Daoy (cell line): ENCODE measurements around the gene PACRG. TPM values are rescaled to one million over a fixed set of nuclear protein-coding genes. Genes with fewer than 3 reads are reported as not detected.

Experiments used
- DNase-seq: peaks from one replicate; pipeline ENCODE4 v3.0.0-alpha.2; 2015; ENCODE audit warnings: low read depth
- total RNA-seq: library from RNA; depleted of rRNA; stranded (reverse); fragments of >200 nt; shearing (Covaris generic); gene quantifications from 2 replicates; pipeline ENCODE4 v1.2.3, GENCODE V29; 2014

The PACRG gene
- total RNA-seq, 1 experiment from 2014 or later, result not detected

DNA sequence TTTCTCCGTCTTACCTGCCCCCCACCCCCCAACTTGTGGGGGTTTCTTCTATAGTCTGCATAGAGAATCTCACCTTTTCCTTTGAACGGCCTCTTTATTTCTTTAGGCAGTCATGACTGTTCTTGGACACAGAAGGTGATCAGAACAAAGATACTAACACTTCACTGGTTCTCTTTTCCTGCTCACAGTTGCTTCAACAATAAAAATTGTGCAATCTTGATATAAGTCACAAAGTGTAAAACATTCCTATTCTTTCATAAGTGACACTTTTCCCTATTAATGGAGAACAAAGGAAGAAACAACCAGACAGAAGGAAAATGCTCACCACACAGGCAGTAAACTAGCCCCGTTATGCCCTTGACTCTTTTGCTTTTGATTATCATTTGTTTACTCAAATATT, 448.3 kb downstream of the PACRG start:
- no peak for DNase-seq

DNA sequence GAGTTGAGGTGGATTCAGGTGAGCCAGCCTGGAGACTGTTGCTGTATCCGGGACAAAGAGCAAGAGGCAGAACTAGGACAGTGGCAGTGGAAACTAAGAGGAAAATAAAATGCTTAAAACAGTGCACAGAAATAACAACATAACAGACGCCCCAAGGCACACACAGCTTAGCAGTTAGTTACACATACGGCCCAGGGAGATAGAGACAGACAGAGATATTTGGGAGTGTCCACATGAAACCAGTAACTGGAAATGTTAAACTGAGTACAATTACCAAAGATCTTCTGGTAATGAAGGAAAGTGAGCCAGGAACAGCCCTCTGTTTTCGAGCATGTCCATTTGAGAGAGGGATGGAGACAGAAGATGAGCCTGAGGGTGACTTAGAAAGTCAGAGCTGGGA, 449.2 kb downstream of the PACRG start:
- no peak for DNase-seq

DNA sequence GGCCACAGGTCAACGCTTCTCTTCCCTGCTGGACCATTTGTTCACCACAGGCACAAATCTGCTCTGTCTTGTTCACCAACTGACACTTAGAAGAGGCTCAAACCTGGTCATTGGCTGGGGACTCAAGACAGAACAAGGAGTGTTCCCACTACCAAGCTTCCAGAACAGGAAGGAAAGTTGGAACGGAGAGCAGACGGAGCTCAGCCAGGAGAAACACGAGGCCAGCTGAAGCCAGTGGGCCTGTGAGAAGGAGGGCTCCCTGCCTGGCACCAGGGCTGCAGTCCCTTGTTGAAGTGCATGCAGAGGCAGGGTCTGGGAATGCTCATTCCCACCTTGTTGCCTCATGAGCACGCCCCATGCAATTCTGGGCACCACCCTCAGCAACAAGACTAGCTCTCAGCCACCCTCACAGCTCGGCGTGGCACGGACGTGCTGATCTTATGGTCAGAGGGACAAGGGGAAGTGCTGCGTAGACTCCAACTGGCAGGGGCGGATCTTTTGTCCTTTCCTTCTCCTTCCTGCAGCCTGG, 450.2 kb downstream of the PACRG start:
- no peak for DNase-seq

DNA sequence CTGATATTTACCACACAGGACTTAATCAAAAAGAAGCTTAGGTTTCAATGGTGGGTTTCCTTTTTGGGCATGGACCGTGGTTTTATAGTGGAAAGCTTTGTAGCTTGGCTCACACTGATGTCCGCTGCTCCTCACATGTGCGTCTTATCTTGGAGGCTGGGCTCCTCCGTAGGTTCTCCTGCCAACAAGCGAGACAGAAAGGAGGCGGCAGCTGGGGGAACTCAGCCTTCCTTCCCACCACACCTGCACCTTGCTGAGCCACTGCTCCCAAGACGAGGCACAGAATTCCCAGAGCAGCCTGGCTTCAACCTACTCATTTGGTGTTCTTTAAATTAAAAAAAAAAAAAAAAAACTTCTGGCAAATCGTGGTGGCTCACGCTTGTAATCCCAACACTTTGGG, 451.3 kb downstream of the PACRG start:
- no peak for DNase-seq

DNA sequence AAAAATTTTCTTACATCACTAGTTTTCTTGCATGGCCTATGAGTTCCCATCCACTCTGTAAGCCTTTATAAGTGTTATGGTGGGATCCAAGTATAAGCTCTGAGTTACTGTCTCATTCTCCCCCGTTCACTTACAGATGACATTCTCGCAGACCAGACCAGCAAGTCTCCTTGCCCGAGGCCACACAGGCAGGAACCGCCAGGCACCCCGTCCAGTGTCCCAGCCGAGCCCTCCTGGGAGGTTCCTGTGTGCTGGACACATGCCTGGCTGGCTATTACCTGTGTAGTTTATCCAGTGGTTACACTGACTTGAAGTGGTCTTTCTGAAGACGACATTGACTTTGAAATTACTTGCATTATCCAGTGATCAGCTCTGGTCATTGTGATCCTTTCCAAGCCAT, 451.9 kb downstream of the PACRG start:
- DNase-seq, result no peak

DNA sequence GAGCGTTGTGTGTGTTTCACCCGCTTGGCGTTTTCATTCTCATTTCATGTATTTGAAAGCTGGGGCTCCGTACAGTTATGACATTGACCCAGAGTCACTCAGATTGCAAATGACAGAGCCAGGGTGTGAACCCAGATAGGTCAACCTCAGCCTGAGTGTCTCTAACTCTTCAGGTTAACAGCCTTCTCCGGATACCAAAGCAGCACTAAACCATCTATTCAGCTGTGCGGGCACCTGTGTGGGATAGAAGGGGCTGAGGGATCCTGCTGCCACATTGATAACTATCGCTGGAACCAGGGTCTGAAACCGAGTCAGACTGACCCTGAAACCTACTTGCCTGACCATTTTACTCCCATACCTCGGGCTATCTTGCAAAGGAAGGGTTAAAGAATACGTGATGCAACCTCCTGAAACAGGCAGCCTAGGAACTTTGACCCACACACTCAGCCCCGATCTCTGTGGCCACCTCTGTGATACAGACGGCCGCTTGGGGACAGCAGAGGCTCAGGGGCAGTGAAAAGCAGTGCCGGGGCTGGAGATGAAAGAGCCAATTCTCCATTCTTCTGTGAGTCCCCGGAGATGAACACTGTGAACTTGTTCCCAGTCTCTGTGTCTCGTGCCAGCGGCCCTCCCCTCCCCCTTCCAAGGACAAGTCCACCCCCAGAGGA, 453.2 kb downstream of the PACRG start:
- peak; percentile 87 for DNase-seq

DNA sequence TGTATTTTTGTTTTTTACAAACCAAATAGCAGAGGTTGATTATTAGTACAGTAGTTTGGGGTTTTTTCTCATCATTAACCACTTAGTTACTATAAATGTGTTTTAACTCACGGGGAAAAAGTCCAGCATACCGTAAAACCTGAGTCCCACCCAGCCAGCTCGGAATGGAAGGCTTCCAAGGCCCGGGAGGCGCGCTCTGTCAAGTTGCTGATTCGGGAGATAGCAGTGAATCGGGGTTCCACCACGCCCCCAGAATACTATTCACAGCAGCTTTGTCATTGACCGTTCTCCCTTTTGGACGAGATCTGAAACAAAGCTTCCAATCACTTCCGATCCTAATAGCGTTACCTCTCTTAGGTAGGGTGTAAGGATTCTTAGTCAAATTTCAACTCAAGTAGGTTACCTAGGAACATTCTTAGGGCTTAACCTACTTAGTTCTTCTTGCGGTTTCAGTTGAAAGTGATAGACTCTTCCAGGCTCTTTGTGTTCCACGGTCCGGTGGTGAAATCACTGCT, 453.9 kb downstream of the PACRG start:
- DNase-seq, result no peak

DNA sequence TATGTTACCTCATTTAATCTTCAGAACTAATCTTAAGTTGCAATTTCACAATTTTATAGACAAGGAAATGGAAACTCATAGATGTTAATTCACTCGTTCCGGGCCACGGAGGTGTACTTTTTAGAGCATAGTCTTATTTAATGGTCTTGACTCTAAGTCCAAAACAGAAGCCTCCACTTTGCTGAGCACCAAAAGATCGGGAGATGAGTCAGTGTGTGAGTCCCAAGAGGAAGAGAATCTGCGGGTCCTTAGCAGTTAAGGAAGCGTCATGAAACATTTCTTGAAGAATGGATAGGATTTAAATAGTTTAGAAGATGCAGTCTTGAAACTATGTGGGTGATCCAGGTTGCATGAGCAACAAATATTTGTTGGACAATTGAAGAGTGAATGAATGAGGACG, 454.9 kb downstream of the PACRG start:
- no peak for DNase-seq

DNA sequence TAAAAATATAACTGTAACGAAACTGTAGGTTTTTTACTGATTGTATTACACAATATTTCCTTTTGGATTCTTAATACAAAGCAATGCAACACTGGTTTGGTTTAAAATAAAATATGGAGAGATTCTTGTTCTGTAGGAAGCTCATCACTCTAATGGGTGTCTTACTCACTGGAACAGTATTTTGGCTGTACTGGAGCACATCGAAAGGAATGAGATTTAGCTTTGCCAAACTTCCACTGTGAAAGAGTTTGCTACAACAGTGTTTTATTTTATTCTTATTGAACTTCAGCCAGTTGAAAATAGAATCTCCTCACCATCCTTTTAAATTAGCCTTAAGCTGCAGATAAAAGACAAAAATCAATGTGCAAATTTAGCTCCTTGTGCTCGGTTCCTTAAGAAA, 456.0 kb downstream of the PACRG start:
- DNase-seq, result no peak

DNA sequence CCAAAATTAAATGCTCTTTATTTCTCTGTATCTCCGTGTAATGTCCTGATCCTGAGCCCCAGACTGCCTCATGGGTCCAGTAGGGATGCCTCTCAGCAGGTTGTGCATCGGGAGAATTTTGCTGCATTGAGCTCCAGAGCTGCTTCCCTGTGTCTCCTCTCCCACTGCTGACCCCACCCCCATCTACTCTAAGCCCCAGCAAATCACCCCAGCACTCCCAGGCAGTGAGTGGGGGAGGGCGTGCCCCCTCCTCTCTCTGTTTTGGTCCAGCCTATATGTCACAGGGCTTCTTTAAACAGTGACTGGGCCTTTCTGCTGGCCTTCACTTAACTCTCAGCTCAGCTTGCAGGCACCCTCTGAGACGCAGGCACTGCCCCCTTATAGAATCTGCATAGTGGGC, 458.0 kb downstream of the PACRG start:
- no peak for DNase-seq

DNA sequence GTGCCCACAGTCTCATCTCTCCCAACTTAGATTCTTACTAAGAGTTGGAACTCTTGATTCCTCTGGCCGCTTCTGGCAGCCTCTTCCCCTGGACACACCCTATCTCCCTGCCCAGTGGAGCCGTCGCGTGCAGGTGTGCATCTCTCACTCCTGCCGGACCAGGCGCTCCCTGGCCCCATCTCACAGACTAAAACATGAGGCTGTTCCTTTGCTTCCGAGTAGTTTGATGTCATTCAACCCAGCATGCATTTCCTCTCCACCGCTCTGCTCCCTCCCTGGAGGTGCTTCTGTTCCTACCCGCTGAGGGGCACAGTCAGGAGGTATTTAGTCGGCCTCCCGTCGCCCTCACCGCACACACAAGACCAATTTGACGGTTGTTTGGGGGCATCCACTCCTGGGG, 458.8 kb downstream of the PACRG start:
- DNase-seq, result no peak

DNA sequence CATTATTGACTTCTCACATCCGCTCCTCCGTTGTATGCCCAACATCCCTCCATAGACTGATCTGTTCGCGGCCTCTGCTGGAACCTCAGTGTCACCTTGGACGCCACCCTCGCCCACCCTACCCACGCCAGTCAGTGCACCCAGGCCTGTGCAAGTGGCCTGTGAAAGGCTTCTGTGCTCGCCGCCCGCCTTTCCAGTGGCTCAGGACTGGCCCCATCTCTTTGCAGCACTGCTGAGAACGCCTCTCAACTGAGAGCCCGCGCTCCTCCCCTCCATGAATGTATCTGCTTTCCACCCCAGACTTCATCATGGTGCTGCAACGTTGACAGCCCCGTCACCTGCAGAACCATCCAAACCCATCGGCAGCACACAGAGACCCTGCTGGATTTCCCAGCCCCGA, 459.4 kb downstream of the PACRG start:
- DNase-seq, result no peak

DNA sequence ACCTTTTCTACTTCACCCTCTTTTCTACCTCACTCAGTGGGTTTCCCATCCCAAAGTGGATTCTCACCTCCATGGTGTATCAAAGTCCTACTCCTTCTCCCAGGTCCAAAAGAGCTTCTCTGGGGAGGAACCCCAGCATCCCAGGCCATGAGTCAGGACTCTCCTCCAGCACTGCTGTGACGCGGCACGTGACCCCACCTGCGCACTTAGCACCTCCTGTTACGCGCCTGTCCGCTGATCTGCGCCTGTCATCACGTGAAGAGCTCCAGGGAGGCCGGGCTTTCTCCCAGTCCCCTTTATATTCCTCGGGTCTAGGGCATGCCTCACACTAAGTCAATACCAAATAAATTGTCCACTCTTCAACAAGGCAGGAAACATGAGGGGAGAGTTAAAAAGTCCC, 459.8 kb downstream of the PACRG start:
- no peak for DNase-seq

DNA sequence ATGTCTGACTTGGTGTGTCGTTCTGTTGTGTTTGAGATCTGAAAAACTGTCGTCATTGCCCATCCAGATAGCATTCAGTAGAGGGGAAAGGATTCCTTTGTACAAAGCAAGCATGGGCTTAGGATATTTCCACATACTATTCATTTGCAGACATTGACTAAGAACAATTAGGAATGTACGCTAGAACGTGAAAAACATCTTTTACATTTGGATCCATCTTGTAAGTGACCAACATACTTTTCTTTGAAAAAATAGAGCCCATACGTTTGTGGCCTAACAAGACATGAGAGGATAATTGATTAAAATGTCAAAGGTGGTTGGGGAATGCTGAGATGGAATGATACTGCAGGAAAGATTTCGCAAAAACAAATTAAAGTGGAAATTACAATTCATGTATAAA, 461.0 kb downstream of the PACRG start:
- DNase-seq, result peak; percentile 8

DNA sequence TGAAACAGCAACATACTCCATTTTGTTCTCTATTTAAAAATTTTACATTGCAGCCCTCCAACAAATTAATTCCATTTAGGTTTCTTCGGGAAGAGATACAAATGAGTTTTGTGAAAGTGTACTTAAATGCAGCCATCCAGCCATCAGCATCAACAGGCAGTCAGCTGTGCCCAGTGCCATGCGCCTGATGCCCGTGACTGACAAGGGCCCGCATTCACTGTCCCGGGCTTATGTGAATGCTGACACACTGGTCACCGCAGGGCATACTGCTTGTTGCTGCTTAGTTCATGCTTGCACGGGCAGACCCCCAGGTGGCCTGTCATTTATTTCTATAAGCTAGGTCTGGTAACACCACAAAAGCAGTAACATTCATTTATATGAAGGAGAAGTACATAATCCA, 461.8 kb downstream of the PACRG start:
- DNase-seq, result peak; percentile 26

DNA sequence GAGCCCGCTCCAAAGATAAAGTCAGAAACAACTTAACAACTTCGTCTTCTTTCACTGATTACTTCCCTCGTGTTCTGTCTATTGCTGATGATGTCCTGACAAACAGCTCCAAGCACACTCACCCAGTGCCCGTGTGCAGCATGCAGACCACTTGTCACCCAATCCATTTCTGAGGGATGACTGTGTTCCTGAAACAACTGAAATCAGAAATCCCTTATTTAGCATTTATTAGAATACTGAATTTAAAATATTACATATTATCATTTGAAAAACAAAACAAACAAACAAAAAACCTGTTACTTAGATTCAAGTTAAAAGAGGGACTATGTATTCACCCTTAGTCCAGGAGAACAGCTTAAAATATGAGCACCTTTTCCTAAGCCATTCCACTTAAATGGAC, 463.0 kb downstream of the PACRG start:
- no peak for DNase-seq

DNA sequence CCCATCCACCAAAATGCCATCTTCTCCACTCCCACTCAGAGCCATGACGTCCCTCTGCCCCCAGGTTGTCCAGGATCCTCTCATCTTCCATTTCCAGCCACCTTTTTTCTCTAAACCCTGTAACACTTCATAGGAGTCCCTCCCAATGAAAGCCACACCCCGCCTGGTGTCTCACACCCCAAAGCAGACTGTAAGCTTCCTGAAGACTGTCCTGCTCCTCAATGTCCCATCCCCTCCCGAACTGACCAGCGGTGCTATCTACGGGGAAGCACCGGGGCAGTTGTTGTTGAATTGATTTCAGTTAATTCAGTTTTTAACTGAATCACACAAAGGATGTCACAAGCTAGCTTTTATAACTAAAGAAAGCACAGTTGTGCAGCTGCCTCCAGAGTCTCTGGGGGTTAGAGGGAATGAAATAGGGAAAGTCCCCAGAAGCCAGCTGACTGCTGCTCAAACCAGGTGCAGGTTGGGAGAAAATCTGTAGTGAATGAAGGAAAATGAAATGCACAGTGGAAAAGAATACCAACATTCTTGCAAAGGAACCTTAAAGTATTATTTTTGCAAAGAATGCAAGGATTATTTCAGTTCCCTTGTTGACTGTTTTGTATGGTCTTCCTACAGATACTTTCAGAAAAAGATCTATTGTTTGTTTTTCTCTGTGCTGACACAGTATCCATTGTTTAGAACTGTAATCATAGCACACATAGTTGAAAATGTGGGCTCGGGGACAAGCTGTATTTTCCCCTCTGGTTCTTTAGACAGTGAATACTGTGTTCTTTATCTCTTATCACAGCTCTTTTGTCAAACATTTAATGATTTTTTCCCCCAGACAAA, 464.1 kb downstream of the PACRG start:
- DNase-seq, result no peak

DNA sequence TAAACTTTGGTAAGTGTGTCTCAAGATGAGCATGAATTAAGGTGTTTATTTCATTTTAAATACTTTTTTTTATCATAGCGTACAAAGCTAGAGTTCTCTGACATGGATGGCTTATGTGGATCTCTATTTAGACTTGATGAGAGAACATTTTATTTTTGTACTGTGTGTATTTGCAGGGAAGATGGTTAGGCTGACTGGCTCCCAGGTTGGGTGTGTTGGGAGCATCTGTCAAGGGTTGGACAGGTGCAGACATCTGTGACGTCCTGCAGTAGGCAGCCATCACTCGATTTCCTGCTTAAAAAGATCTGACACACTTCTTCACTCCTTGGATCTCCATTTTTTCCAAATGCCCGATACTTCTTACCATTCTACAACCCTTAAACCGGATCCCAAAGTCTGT, 464.8 kb downstream of the PACRG start:
- DNase-seq, result no peak

DNA sequence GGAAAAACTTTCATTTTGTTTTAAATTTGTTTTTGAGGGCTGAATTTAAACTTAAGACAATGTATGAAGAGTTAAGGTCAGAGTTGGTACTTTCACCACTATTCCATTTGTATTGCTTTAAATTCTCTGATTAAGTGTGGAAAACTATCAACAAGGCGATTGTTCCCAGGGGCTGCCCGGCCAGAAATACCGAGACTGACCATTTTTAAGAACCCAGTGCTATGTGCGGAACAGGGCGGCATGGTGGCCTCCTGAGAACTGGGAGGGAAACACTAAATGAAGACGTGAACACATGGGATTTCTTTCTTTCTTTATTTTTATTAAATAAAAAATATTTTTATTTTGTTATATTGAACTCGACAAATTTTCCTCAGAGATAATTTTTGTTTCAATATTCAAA, 465.6 kb downstream of the PACRG start:
- DNase-seq, result no peak

DNA sequence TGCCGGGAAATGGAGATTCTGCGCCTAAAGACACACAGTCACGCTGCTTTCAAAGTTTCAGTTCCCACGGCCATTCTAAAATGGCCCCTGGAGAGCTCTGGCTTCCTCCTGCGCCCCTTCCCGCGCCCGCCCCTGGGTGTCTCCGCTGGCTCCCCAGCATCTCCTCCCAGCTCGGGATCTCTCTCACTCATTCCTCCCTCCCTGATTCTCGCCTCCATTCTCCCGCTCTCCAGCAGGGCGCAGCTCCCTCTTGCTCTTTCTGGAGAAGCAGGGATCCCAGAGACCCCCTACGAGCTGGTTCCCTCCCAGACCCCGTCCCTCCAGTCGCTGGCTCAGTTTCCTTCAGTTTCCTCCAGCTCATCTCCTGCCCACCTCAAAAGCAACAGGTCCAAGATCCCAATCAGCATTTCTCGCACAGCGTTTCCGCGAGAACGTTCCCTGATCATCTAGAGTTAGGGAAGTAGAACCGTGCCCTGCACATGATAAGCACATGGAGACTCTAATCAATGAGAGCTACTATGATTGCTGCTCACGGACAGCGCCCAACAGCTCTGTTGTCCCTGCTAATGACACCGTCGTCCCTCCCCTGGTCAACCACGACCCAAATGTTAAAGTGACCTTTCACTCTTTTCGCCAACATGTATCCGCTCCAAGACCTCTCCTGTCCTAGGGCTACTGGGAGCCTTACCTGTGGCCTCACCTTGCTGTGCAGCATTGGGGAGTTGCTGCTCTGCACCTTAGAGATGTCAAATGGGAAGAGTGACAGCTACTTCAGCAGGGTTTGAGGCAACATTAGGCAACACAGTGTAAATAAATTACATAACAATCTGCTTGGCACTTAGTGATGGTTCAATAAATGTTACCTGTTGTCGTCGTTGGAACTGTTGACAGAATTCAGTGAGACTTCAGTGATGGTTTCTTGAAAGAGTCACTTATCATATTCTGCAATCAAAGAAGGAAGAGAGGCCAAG, 468.2 kb downstream of the PACRG start:
- DNase-seq, result no peak

DNA sequence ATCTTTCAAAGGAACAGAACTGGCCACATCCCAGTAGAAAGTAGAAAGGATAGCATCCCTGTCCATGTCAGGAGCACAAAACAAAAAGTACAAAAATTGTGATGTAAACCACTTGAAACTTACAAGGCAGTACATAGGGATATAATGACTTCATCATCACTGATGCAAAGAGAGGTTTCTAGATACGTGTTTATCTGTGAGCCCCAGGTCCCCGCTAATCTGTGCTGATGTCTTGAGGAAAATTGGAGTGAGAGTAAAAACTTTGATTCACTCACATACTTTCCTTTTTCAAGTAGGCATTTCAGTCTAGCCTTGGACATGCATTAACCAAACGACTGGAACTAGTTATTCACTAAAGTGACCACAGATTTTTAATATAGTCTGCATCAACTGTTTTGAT, 470.1 kb downstream of the PACRG start:
- DNase-seq, result peak; percentile 4

DNA sequence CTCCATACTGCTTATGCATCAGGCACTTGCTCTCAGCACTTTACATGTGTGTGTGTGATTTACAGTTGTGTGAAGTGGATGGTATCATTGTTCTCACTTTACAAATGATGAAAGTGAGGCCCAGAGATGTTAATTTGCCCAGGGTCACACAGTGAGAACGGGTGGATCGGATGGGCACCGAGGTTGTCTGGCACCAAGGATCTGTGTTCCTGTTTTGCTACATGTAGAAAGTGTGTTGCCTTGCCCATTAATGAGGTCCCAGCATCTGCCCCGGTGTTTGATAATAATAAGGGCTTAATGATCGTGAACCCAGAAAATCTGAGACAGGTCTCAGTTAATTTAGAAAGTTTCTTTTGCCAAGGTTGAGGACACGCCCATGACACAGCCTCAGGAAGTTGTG, 470.6 kb downstream of the PACRG start:
- no peak for DNase-seq
